Endothelial cell of umbilical vein (primary cell): ENCODE measurements around the gene MYH9. TPM values are rescaled to one million over a fixed set of nuclear protein-coding genes. Genes with fewer than 3 reads are reported as not detected.

ENCODE experiments used
- BruUV-seq: library from RNA; stranded (reverse); fragments of 400-500 nt; replicated peaks from 2 replicates; lab custom pipeline; 2021; lab: Mats Ljungman, UMichigan
- CTCF ChIA-PET: fragments of 300-600, 350-600 bp; sonication (Branson Sonifier 250); formaldehyde crosslinking; loops from one replicate; lab custom pipeline; 2021; ENCODE audit warnings: antibody characterized with exemption, inconsistent platforms; lab: Charles Lee
- POLR2A ChIA-PET: fragments of 300-600, 350-600 bp; sonication (Branson Sonifier 250); formaldehyde crosslinking; loops from one replicate; lab custom pipeline; 2021; ENCODE audit warnings: antibody characterized with exemption, inconsistent platforms; lab: Charles Lee
- DNase-seq: peaks from one replicate; pipeline ENCODE4 v3.0.0-alpha.2; 2011; ENCODE audit warnings: low read depth, low spot score
- FAIRE-seq: peaks from 2 replicates; lab custom pipeline; 2011; peaks lifted over from hg19 to GRCh38; lab: Jason Lieb, UNC
- H2AFZ ChIP-seq: 2 replicates; pipeline ENCODE4 v1.6.0; 2012; ENCODE audit warnings: low read depth, low read length, control low read depth, inconsistent platforms
- H3K27ac ChIP-seq: 2 replicates; pipeline ENCODE4 v1.5.1; 2011; ENCODE audit warnings: low read depth, mild to moderate bottlenecking, control low read depth, low read length, moderate library complexity; ENCODE audit not compliant: insufficient read depth
- H3K27me3 ChIP-seq, 2 experiments: 2 replicates each; pipeline versions ENCODE4 v1.6.0 to v1.6.1; 2011; ENCODE audit warnings: low read length in 2 of 2, mixed read lengths in 1 of 2; ENCODE audit not compliant: control insufficient read depth in 2 of 2, insufficient read depth in 2 of 2
- H3K36me3 ChIP-seq, 2 experiments: 2 replicates in 1 of 2; 3 replicates in 1 of 2; pipeline ENCODE4 v1.5.1; 2011; ENCODE audit warnings: low read length in 2 of 2, mild to moderate bottlenecking in 1 of 2, moderate library complexity in 1 of 2; ENCODE audit not compliant: control insufficient read depth in 2 of 2, insufficient read depth in 2 of 2; ENCODE audit errors: extremely low read depth in 1 of 2
- H3K4me1 ChIP-seq: 3 replicates; pipeline ENCODE4 v1.5.1; 2011; ENCODE audit warnings: mild to moderate bottlenecking, low read length; ENCODE audit not compliant: control insufficient read depth, insufficient read depth; ENCODE audit errors: extremely low read depth
- H3K4me2 ChIP-seq: 2 replicates; pipeline ENCODE4 v1.6.1; 2011; ENCODE audit warnings: low read length, control low read depth, mixed read lengths; ENCODE audit not compliant: insufficient read depth
- H3K4me3 ChIP-seq, 3 experiments: fragments of 200-600 bp in 1 of 3; sonication (generic), shearing (Covaris generic) in 1 of 3; replicated peaks in 1 of 3; 2 replicates each; pipeline ENCODE4 v1.5.1; 2011 to 2016; ENCODE audit warnings: control low read depth in 3 of 3, low read length in 3 of 3, mild to moderate bottlenecking in 2 of 3, inconsistent platforms in 1 of 3, low read depth in 1 of 3, moderate library complexity in 1 of 3; ENCODE audit not compliant: insufficient read depth in 1 of 3
- H3K79me2 ChIP-seq: 2 replicates; pipeline ENCODE4 v1.6.0; 2012; ENCODE audit warnings: low read length, inconsistent platforms; ENCODE audit not compliant: control insufficient read depth, insufficient read depth
- H3K9ac ChIP-seq: replicated peaks from 2 replicates; pipeline ENCODE3; 2011; ENCODE audit warnings: low read length, control low read depth; ENCODE audit not compliant: insufficient read depth; ENCODE audit errors: extremely low read depth
- H3K9me1 ChIP-seq: replicated peaks from 3 replicates; pipeline ENCODE4 v1.6.0; 2011; ENCODE audit warnings: mild to moderate bottlenecking, low read length; ENCODE audit not compliant: control insufficient read depth, insufficient read depth; ENCODE audit errors: extremely low read depth
- H3K9me3 ChIP-seq: replicated peaks from 2 replicates; pipeline ENCODE4 v1.5.1; 2012; ENCODE audit warnings: low read length, inconsistent platforms; ENCODE audit not compliant: control insufficient read depth, insufficient read depth
- H4K20me1 ChIP-seq: replicated peaks from 2 replicates; pipeline ENCODE3; 2011; ENCODE audit warnings: mild to moderate bottlenecking, low read length; ENCODE audit not compliant: control insufficient read depth, insufficient read depth; ENCODE audit errors: extremely low read depth
- CTCF ChIP-seq, 2 donors: IDR thresholded peaks; 1 replicate in 1 of 2; 2 replicates in 1 of 2; pipeline ENCODE4 v1.5.1; 2011; ENCODE audit warnings: low read length in 2 of 2, mild to moderate bottlenecking in 2 of 2, moderate library complexity in 2 of 2, control low read depth in 1 of 2, inconsistent platforms in 1 of 2, low read depth in 1 of 2; ENCODE audit not compliant: insufficient read depth in 1 of 2; ENCODE audit errors: extremely low read depth in 1 of 2
- GATA2 ChIP-seq: IDR thresholded peaks from 2 replicates; pipeline ENCODE4 v1.7.0; 2011; ENCODE audit warnings: low read depth, mild to moderate bottlenecking, moderate library complexity, mixed read lengths, low read length; ENCODE audit not compliant: insufficient read length, insufficient read depth
- JUN ChIP-seq: IDR thresholded peaks from 2 replicates; pipeline ENCODE4 v1.6.1; 2011; ENCODE audit warnings: borderline replicate concordance, low read depth; ENCODE audit not compliant: insufficient read length, insufficient read depth
- MYC ChIP-seq: IDR thresholded peaks from one replicate; pipeline ENCODE4 v1.6.1; 2011; ENCODE audit warnings: mild to moderate bottlenecking, low read depth, low read length
- POLR2A ChIP-seq: IDR thresholded peaks from 2 replicates; pipeline ENCODE4 v1.6.1; 2012; ENCODE audit warnings: low read depth, mild to moderate bottlenecking, control low read depth, low read length
- POLR2AphosphoS5 ChIP-seq: IDR thresholded peaks from 2 replicates; pipeline ENCODE4 v1.6.1; 2012; ENCODE audit warnings: low read depth, mild to moderate bottlenecking, control low read depth, low read length, moderate library complexity; ENCODE audit not compliant: insufficient read depth
- dilution Hi-C: fragments of 300-500 bp; cut with MboI; formaldehyde crosslinking; loops from one replicate; pipeline ENCODE4 v1.15.0; 2019; ENCODE audit warnings: low sequenced_read_pairs; ENCODE audit not compliant: extremely low pct_ligation_motif_present
- intact Hi-C: fragments of 100-400 bp; cut with micrococcal nuclease; formaldehyde crosslinking; loops from one replicate; pipeline ENCODE4 v1.10.0; 2022
- polyA plus RNA-seq, 4 experiments: library from polyadenylated mRNA; depleted of rRNA in 3 of 4; stranded (reverse) in 3 of 4; unstranded in 1 of 4; fragments of >200 nt; gene quantifications; 2 replicates each; pipeline versions ENCODE4 v1.2.1 to v1.2.3, GENCODE V29; 2011 to 2012; ENCODE audit warnings: missing spikeins in 1 of 4
- total RNA-seq: library from RNA; stranded (reverse); gene quantifications from 2 replicates; pipeline ENCODE4 v1.2.3, GENCODE V29; 2021
- TF ChIP-seq, protein P1 (sequence below): IDR thresholded peaks from 2 replicates; pipeline ENCODE4 v1.6.1; 2011; ENCODE audit not compliant: insufficient read depth, insufficient read length

The MYH9 gene
- total and polyA plus RNA-seq, 2 donors (not counting 3 experiments of a cell fraction or from before 2014, with no cell fraction given): 188 to 1,413 TPM

- H3K27me3 ChIP-seq: no peaks in the 10 kb centered on the region
- POLR2A ChIA-PET: interaction anchor here (0.7 to 1.0 kb wide), 3 partner anchors 18 to 58 kb away, joined by 4 to 10 read pairs (median 4); no protein-coding TSS in a partner anchor
- intact Hi-C loops: loop anchor here (1.0 to 5.0 kb wide), 2 partner anchors 20 to 99 kb away; no protein-coding TSS in a partner anchor
These were observed 19.3 kb downstream of the MYH9 start for GRCh38 chr22:36368359-36368983.

More at GRCh38 chr22:36368359-36368983, 19.3 kb downstream of the MYH9 start:
- CTCF ChIA-PET: interaction anchor here (0.7 to 2.4 kb wide), 4 partner anchors 16 to 102 kb away, joined by 3 to 10 read pairs (median 4); no protein-coding TSS in a partner anchor
- Histone ChIP-seq H3K9ac (peak overlapping the region; percentile 76), H3K36me3 (peaks cover 7 to 11% of the 10 kb centered on the region in 2 experiments), H3K4me1 (peaks cover 96% of the 10 kb centered on the region), H3K27ac (peak overlapping the region; percentile 91), H4K20me1 (no peaks in the 10 kb centered on the region), H3K9me1 (no peaks in the 10 kb centered on the region), H3K4me2 (peak overlapping the region; percentile 49), H3K79me2 (peaks cover 98% of the 10 kb centered on the region), H3K9me3 (no peaks in the 10 kb centered on the region), H3K4me3 (peak overlapping the region in 1 of 3 experiments; percentile 21), H2AFZ (no peak overlapping the region)
- FAIRE-seq (peak; percentile 81), DNase-seq (peak; percentile 76)
- dilution Hi-C loops: no loop called here
- TF ChIP-seq GATA2 (peak; percentile 56), MYC (no peak), POLR2AphosphoS5 (peak; percentile 77), JUN (peak; percentile 2), CTCF (IDR thresholded peaks at IDR 0.05; ENCODE audit: extremely low read depth in 1 of 2, insufficient read depth in 1 of 2, low read depth in 1 of 2, low read length in 2 of 2) (peak in 1 of 2 donors; percentile 7), POLR2A (peak; percentile 58)
- TF ChIP-seq, protein P1, sequence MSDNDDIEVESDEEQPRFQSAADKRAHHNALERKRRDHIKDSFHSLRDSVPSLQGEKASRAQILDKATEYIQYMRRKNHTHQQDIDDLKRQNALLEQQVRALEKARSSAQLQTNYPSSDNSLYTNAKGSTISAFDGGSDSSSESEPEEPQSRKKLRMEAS: no peak
- TSS peak; percentile 4 for BruUV-seq
